Hepatocyte (in vitro differentiated cells): ENCODE measurements around the gene HSD17B2. TPM values are rescaled to one million over a fixed set of nuclear protein-coding genes. Genes with fewer than 3 reads are reported as not detected.
A peak's percentile ranks its signal among the peaks of the same experiment; 100 is the strongest.

Experiments
- DNase-seq: peaks from one replicate; pipeline ENCODE4 v3.0.0-alpha.2; 2016; ENCODE audit warnings: low spot score
- H2AFZ ChIP-seq: fragments of 200-600 bp; sonication (generic); 2 replicates; pipeline ENCODE4 v1.6.0; 2016; ENCODE audit warnings: antibody characterized with exemption, mild to moderate bottlenecking
- H3K27ac ChIP-seq: fragments of 200-600 bp; sonication (generic); 2 replicates; pipeline ENCODE4 v1.5.1; 2016; ENCODE audit warnings: mild to moderate bottlenecking
- H3K27me3 ChIP-seq: fragments of 200-600 bp; sonication (generic); 2 replicates; pipeline ENCODE4 v1.6.1; 2016
- H3K36me3 ChIP-seq: fragments of 200-600 bp; sonication (generic); replicated peaks from 2 replicates; pipeline ENCODE4 v1.5.1; 2016; ENCODE audit warnings: low read depth; ENCODE audit not compliant: insufficient read depth
- H3K4me1 ChIP-seq: fragments of 200-600 bp; sonication (generic); 2 replicates; pipeline ENCODE4 v1.5.1; 2016; ENCODE audit warnings: mild to moderate bottlenecking, moderate library complexity; ENCODE audit not compliant: insufficient read depth
- H3K4me2 ChIP-seq: fragments of 200-600 bp; sonication (generic); 2 replicates; pipeline ENCODE4 v1.6.0; 2016
- H3K4me3 ChIP-seq: fragments of 200-600 bp; sonication (generic); 2 replicates; pipeline ENCODE4 v1.5.1; 2016; ENCODE audit warnings: mild to moderate bottlenecking
- H3K79me2 ChIP-seq: fragments of 200-600 bp; sonication (generic); 2 replicates; pipeline ENCODE4 v1.6.0; 2017; ENCODE audit warnings: mild to moderate bottlenecking
- H3K9me2 ChIP-seq: fragments of 200-600 bp; sonication (generic); replicated peaks from 2 replicates; pipeline ENCODE4 v1.6.0; 2017; ENCODE audit warnings: mild to moderate bottlenecking; ENCODE audit not compliant: insufficient read depth
- H3K9me3 ChIP-seq: fragments of 200-600 bp; sonication (generic); 2 replicates; pipeline ENCODE4 v1.5.1; 2016; ENCODE audit warnings: low read depth, mild to moderate bottlenecking
- H4K20me1 ChIP-seq: fragments of 200-600 bp; sonication (generic); 2 replicates; pipeline ENCODE4 v1.6.0; 2016; ENCODE audit warnings: mild to moderate bottlenecking; ENCODE audit not compliant: insufficient read depth, poor library complexity, severe bottlenecking
- CTCF ChIP-seq: fragments of 200-600 bp; sonication (generic); IDR thresholded peaks from 2 replicates; pipeline ENCODE4 v1.5.1; 2016; ENCODE audit warnings: antibody characterized with exemption, mild to moderate bottlenecking; ENCODE audit not compliant: poor library complexity
- EZH2 ChIP-seq: fragments of 200-600 bp; sonication (generic); IDR thresholded peaks from 2 replicates; pipeline ENCODE4 v1.6.1; 2016; ENCODE audit warnings: antibody characterized with exemption, mild to moderate bottlenecking, borderline replicate concordance
- EZH2phosphoT487 ChIP-seq: fragments of 200-600 bp; sonication (generic); IDR thresholded peaks from one replicate; pipeline ENCODE4 v1.6.1; 2018; ENCODE audit warnings: antibody characterized with exemption, mild to moderate bottlenecking, low read depth, moderate library complexity; ENCODE audit not compliant: unreplicated experiment, severe bottlenecking
- WGBS: methylation state at CpG from one replicate; pipeline ENCODE4 v1.1.6; 2016; ENCODE audit warnings: low lambda C conversion rate; ENCODE audit errors: missing lambda C conversion rate; 5-methylcytosine and 5-hydroxymethylcytosine counted together
- polyA plus RNA-seq: library from polyadenylated mRNA; unstranded; fragments of >200 nt; fragmentation: Nextera tagmentation; extraction: Ambion mirVana; gene quantifications from 2 replicates; pipeline ENCODE4 v1.2.1, GENCODE V29; 2016
- total RNA-seq: library from RNA; depleted of rRNA; stranded (reverse); fragments of >200 nt; gene quantifications from 2 replicates; pipeline ENCODE4 v1.2.3, GENCODE V29; 2014

HSD17B2 gene
- total and polyA plus RNA-seq, 2 experiments from 2014 or later = 75.6 to 91.1 TPM

DNA sequence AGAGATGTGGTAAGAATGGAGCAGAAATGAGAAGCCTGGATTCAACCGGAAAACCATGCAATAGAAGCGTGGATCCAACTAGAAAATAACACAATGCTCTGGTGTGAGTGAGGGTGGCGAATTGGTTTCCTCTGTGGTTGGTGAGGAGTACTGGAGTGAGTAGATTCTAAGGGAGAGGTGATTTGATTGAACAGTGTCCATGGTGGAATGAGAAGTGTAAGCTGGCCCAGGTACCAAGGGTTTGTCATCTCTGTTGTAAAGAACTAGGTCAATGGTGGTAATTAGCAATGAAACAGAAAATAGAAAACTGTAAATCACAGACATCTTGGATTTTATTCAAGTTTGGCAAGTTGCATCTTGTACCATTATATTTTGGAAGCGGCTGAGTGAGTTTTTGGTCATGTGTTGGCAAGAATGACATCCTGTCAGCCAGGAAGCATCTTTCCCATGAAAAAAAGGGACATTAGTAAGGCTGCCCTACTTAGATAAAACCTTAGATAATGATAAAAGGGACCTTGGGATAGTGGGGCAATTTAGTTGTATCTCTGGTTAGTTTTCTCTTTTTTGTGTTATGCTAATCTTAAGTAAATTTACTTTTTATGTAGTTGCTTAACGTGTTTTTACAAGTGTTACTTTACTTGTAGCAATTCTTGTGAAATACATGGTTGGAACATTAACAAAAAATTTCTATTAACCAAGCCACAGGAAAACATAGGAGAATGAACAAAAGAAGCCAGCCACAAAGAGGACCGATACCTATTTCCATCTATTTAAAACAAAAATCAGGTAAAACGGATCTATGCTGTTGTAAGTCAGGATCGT is 20.9 kb downstream of the HSD17B2 start:
- TF ChIP-seq EZH2phosphoT487 = peak; percentile 35
- no peak for TF ChIP-seq EZH2
- no peak for TF ChIP-seq CTCF
- Histone ChIP-seq H3K9me2 (no peaks in the 10 kb centered on the region), H3K27ac (peak overlapping the region; percentile 66), H3K4me3 (no peak overlapping the region), H3K4me1 (peaks cover 24% of the 10 kb centered on the region), H2AFZ (no peak overlapping the region), H3K4me2 (peak overlapping the region; percentile 62), H4K20me1 (no peaks in the 10 kb centered on the region), H3K9me3 (no peaks in the 10 kb centered on the region), H3K79me2 (peaks cover 57% of the 10 kb centered on the region), H3K27me3 (no peaks in the 10 kb centered on the region), H3K36me3 (no peaks in the 10 kb centered on the region)
- no peak for DNase-seq
- WGBS = 69% methylated on average over 8 of the region's 8 CpGs

DNA sequence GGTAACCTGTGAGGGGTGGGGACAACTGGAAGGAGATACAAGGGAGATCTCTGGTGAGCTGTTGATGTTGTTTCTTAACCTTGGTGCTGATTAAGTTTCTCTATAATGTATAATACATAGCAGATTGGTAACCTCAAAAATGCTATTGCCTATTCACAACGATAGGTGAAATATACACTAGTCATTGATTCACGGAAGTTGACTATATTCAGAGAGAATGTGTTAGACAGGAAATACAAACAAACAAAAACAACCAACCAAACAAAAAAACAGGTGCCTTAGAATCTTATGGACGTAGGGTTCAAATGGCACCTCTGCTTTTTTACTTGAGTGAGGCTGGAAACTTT is 21.5 kb downstream of the HSD17B2 start:
- Histone ChIP-seq H4K20me1 (no peaks in the 10 kb centered on the region), H3K4me2 (peak overlapping the region; percentile 62), H3K27ac (peak overlapping the region; percentile 66), H2AFZ (no peak overlapping the region), H3K4me1 (peaks cover 23% of the 10 kb centered on the region), H3K27me3 (no peaks in the 10 kb centered on the region), H3K79me2 (peaks cover 62% of the 10 kb centered on the region), H3K4me3 (no peak overlapping the region), H3K9me2 (no peaks in the 10 kb centered on the region), H3K36me3 (no peaks in the 10 kb centered on the region), H3K9me3 (no peaks in the 10 kb centered on the region)
- no peak for DNase-seq
- TF ChIP-seq CTCF = no peak
- no peak for TF ChIP-seq EZH2
- no peak for TF ChIP-seq EZH2phosphoT487
- 79% methylated on average over 3 of the region's 3 CpGs for WGBS

DNA sequence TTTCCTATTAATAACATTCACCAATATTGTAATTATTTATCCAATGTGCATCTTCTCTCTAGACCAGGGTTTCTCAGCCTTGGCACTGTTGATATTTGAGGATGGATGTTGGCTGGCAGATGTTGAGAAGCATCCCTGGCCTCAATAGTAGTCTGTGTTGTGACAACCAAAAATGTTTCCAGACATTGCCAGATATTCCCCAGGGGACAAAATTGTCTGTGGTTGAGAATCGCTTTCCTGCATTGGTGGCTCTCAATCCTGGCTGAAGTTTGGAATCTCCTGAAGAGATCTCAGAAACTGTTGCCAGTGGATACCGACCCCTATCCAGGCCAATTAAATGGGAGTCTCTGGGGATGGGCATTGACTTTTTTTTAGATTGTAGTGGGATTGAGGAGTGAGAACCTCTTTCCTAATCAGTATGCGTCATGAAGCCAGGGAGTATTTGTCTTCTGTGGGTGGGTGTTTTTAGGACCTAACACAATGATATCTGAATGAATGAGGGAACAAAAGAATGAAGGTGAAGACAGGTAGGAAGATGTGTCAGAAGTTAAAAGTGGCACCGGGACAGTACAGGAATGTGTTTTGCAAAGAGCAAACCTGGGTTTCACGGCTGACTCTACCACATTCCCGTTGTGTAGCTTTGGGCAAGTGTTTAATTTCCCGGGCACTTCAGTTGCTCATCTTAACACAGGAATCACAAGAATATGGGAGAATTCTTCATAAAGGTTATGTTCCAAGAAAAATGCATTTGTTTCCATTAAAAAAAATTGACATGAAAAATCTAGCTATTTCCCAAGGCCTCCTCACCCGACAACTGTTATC is 24.3 kb downstream of the HSD17B2 start:
- Histone ChIP-seq H3K27me3 (no peaks in the 10 kb centered on the region), H4K20me1 (no peaks in the 10 kb centered on the region), H3K4me3 (no peak overlapping the region), H3K4me2 (no peak overlapping the region), H3K27ac (peak overlapping the region; percentile 38), H2AFZ (no peak overlapping the region), H3K9me2 (no peaks in the 10 kb centered on the region), H3K36me3 (no peaks in the 10 kb centered on the region), H3K4me1 (peaks cover 31% of the 10 kb centered on the region), H3K79me2 (peaks cover 58% of the 10 kb centered on the region), H3K9me3 (no peaks in the 10 kb centered on the region)
- 63% methylated on average over 8 of the region's 8 CpGs for WGBS
- DNase-seq = no peak
- no peak for TF ChIP-seq EZH2
- TF ChIP-seq EZH2phosphoT487 = no peak
- no peak for TF ChIP-seq CTCF
